ENCODE results near the gene SLC6A7.

- TF ChIP-seq, protein P1, sequence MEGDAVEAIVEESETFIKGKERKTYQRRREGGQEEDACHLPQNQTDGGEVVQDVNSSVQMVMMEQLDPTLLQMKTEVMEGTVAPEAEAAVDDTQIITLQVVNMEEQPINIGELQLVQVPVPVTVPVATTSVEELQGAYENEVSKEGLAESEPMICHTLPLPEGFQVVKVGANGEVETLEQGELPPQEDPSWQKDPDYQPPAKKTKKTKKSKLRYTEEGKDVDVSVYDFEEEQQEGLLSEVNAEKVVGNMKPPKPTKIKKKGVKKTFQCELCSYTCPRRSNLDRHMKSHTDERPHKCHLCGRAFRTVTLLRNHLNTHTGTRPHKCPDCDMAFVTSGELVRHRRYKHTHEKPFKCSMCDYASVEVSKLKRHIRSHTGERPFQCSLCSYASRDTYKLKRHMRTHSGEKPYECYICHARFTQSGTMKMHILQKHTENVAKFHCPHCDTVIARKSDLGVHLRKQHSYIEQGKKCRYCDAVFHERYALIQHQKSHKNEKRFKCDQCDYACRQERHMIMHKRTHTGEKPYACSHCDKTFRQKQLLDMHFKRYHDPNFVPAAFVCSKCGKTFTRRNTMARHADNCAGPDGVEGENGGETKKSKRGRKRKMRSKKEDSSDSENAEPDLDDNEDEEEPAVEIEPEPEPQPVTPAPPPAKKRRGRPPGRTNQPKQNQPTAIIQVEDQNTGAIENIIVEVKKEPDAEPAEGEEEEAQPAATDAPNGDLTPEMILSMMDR (IDR thresholded peaks at IDR 0.05), result no peak
- TF ChIP-seq POLR2AphosphoS5 (IDR thresholded peaks at IDR 0.05) (no peak), EP300 (IDR thresholded peaks at IDR 0.05) (no peak)
Measured at GRCh38 chr5:150160448-150161081, 29.3 kb upstream of the SLC6A7 start.

Data from sigmoid colon (tissue), 4 donors.